Measurements from ENCODE around the gene PLP2. TPM values are rescaled to one million over a fixed set of nuclear protein-coding genes. Genes with fewer than 3 reads are reported as not detected.

Gene PLP2
- total and polyA plus RNA-seq, 2 of the 4 experiments (the other 2 are of a cell fraction) = 22.6 to 156 TPM

- Histone ChIP-seq H2BK20ac (ENCODE audit: low read depth, low read length) (no peak overlapping the region), H3K9ac (ENCODE audit: low read depth, low read length) (no peak overlapping the region), H3K4ac (ENCODE audit: low read depth, low read length) (no peak overlapping the region), H3K18ac (ENCODE audit: low read depth, low read length) (no peak overlapping the region), H2AFZ (replicated peaks; ENCODE audit: low read length, poor library complexity) (no peak overlapping the region), H4K8ac (ENCODE audit: low read depth in 2 of 2, low read length in 2 of 2) (no peak overlapping the region), H4K5ac (ENCODE audit: low read depth, low read length) (no peak overlapping the region), H3K4me2 (ENCODE audit: low read depth, low read length) (no peak overlapping the region), H2AK9ac (replicated peaks; ENCODE audit: low read depth, low read length, poor library complexity) (no peak overlapping the region), H3K4me1 (ENCODE audit: control insufficient read depth, insufficient read depth, low read length) (no peaks in the 10 kb centered on the region), H3K27ac (ENCODE audit: insufficient read depth, low read length) (no peak overlapping the region), H3K27me3 (ENCODE audit: control insufficient read depth, insufficient read depth, low read length) (peaks cover 15% of the 10 kb centered on the region), H3K56ac (ENCODE audit: extremely low read depth, insufficient read depth, low read length) (no peak overlapping the region), H3K14ac (replicated peaks; ENCODE audit: low read depth, low read length) (no peak overlapping the region), H4K91ac (ENCODE audit: insufficient read depth, low read depth, low read length) (no peak overlapping the region), H2BK5ac (ENCODE audit: low read depth, low read length, poor library complexity, severe bottlenecking) (no peak overlapping the region), H4K20me1 (ENCODE audit: insufficient read depth, low read length) (no peaks in the 10 kb centered on the region), H2BK15ac (ENCODE audit: low read depth, low read length) (no peak overlapping the region), H3K23ac (ENCODE audit: low read depth, low read length) (no peak overlapping the region), H3K79me1 (ENCODE audit: low read depth in 1 of 2, low read length in 2 of 2) (no peaks in the 10 kb centered on the region), H3K4me3 (ENCODE audit: insufficient read depth, low read depth, low read length) (no peak overlapping the region), H3K9me3 (ENCODE audit: control insufficient read depth, insufficient read depth, low read length) (no peaks in the 10 kb centered on the region), H2BK120ac (ENCODE audit: low read depth, low read length) (no peak overlapping the region), H2AK5ac (ENCODE audit: low read depth, low read length) (no peak overlapping the region), H3K36me3 (ENCODE audit: control insufficient read depth, insufficient read depth, low read length) (no peaks in the 10 kb centered on the region), H3K9me1 (ENCODE audit: insufficient read depth, low read length) (no peaks in the 10 kb centered on the region)
- ATAC-seq (ENCODE audit: low read depth) (no peak), DNase-seq (no peak)
- intact Hi-C loops (cut with micrococcal nuclease) (no loop called here), in situ Hi-C loops (cut with MboI; ENCODE audit: low sequenced_read_pairs) (no loop called here), dilution Hi-C loops (cut with HindIII; ENCODE audit: low sequenced_read_pairs, unreplicated experiment) (no loop called here)
- TF ChIP-seq MAZ (IDR thresholded peaks at IDR 0.05; ENCODE audit: borderline replicate concordance, low read depth, low read length) = no peak
- no peak for TF ChIP-seq RFX5 (IDR thresholded peaks at IDR 0.05; ENCODE audit: low read depth, low read length)
- TF ChIP-seq CTCF (conservative IDR thresholded peaks at IDR 0.05; ENCODE audit: low read depth, low read length) = no peak
- TF ChIP-seq BHLHE40 (IDR thresholded peaks at IDR 0.05; ENCODE audit: low read depth, low read length) = no peak
- TF ChIP-seq USF2 (IDR thresholded peaks at IDR 0.05; ENCODE audit: low read depth, low read length) = no peak
- TF ChIP-seq, protein P1, sequence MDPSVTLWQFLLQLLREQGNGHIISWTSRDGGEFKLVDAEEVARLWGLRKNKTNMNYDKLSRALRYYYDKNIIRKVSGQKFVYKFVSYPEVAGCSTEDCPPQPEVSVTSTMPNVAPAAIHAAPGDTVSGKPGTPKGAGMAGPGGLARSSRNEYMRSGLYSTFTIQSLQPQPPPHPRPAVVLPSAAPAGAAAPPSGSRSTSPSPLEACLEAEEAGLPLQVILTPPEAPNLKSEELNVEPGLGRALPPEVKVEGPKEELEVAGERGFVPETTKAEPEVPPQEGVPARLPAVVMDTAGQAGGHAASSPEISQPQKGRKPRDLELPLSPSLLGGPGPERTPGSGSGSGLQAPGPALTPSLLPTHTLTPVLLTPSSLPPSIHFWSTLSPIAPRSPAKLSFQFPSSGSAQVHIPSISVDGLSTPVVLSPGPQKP (IDR thresholded peaks at IDR 0.05; ENCODE audit: borderline replicate concordance, low read depth, low read length) = no peak
- no peak for TF ChIP-seq CHD1 (IDR thresholded peaks at IDR 0.05; ENCODE audit: low read depth, low read length)
- no peak for TF ChIP-seq RCOR1 (IDR thresholded peaks at IDR 0.05; ENCODE audit: insufficient replicate concordance, low read length)
- no peak for TF ChIP-seq MXI1 (IDR thresholded peaks at IDR 0.05; ENCODE audit: borderline replicate concordance, low read depth, low read length)
- no peak for TF ChIP-seq CEBPB (IDR thresholded peaks at IDR 0.05; ENCODE audit: low read depth, low read length)
- CTCF ChIA-PET = no interaction called here
- BruUV-seq (replicated peaks) = no TSS peak
- POLR2A ChIA-PET (ENCODE audit: unreplicated experiment) = no interaction called here
- no CpG with 5 or more reads among the region's 2 CpGs for WGBS, 2 experiments (ENCODE audit: extremely low coverage in 2 of 2, insufficient read length in 1 of 2)
Observed at GRCh38 chrX:49202022-49202421, 30.3 kb downstream of the PLP2 start.

All from IMR-90 (cell line).